Kidney (tissue), 14 donors: ENCODE results near the gene ME1. TPM values are rescaled to one million over a fixed set of nuclear protein-coding genes. Genes with fewer than 3 reads are reported as not detected.

Source experiments
- DNase-seq, 5 donors: peaks; one replicate each; pipeline ENCODE4 v3.0.0-alpha.2; 2013 to 2020
- FAIRE-seq: peaks from 2 replicates; lab custom pipeline; 2012; peaks lifted over from hg19 to GRCh38; lab: Jason Lieb, UNC
- H3K27ac ChIP-seq, 2 donors: one replicate each; pipeline ENCODE4 v1.7.0; 2013; ENCODE audit warnings: low read depth in 2 of 2, low read length in 2 of 2, inconsistent platforms in 1 of 2
- H3K27me3 ChIP-seq: one replicate; pipeline ENCODE4 v1.7.1; 2013; ENCODE audit warnings: low read length, inconsistent platforms; ENCODE audit not compliant: control insufficient read depth, insufficient read depth
- H3K36me3 ChIP-seq, 3 donors: one replicate each; pipeline versions ENCODE4 v1.7.0 to v1.7.1; 2013; ENCODE audit warnings: low read length in 3 of 3, control low read depth in 1 of 3, inconsistent platforms in 1 of 3; ENCODE audit not compliant: insufficient read depth in 3 of 3, control insufficient read depth in 2 of 3
- H3K4me1 ChIP-seq, 3 donors: one replicate each; pipeline versions ENCODE4 v1.7.0 to v1.7.1; 2013; ENCODE audit warnings: low read length in 3 of 3, inconsistent platforms in 1 of 3, low read depth in 1 of 3; ENCODE audit not compliant: control insufficient read depth in 2 of 3, insufficient read depth in 2 of 3
- H3K4me3 ChIP-seq, 3 donors: one replicate each; pipeline versions ENCODE4 v1.7.0 to v1.8.1; 2013; ENCODE audit warnings: low read length in 3 of 3, control low read depth in 1 of 3, inconsistent platforms in 1 of 3
- H3K9ac ChIP-seq, 3 donors: one replicate each; pipeline versions ENCODE4 v1.7.0 to v1.7.1; 2013; ENCODE audit warnings: low read length in 3 of 3, control low read depth in 1 of 3, inconsistent platforms in 1 of 3
- H3K9me3 ChIP-seq, 3 donors: one replicate each; pipeline versions ENCODE4 v1.7.0 to v1.7.1; 2013; ENCODE audit warnings: low read length in 3 of 3, control low read depth in 1 of 3, inconsistent platforms in 1 of 3; ENCODE audit not compliant: control insufficient read depth in 2 of 3, insufficient read depth in 1 of 3
- CTCF ChIP-seq: IDR thresholded peaks from 3 replicates; pipeline ENCODE4 v1.5.1; 2012; ENCODE audit warnings: mild to moderate bottlenecking, moderate library complexity, borderline replicate concordance; ENCODE audit not compliant: insufficient read depth; ENCODE audit errors: extremely low read depth
- intact Hi-C: fragments of 100-400 bp; cut with DNase I; formaldehyde crosslinking; loops from one replicate; pipeline ENCODE4 v1.11.1; 2022
- polyA plus RNA-seq: library from polyadenylated mRNA; stranded (reverse); fragments of 350-450 nt; fragmentation: Illumina TruSeq; extraction: RNeasy Lipid Tissue Mini Kit (QIAGEN cat#74804); gene quantifications from one replicate; pipeline ENCODE4 v1.2.3, GENCODE V29; 2014; ENCODE audit warnings: low read depth, low replicate concordance; ENCODE audit not compliant: insufficient read depth
- total RNA-seq: library from RNA; stranded (reverse); fragmentation: NEBNext Ultra II Directional; extraction: Animal tissue kit (Norgen Biotek cat#: 25700); gene quantifications from one replicate; pipeline ENCODE4 v1.2.1, GENCODE V29; 2021
- donor health status: control.
- donor health status: control.
- donor health status: control.
- donor health status: control.
- donor health status: control.
- donor health status: DM: yes; HTN: yes; CAD: no.
- donor health status: Normal renal cell carcinoma (clear cell type).

ME1 gene
- total and polyA plus RNA-seq, 2 donors from 2014 or later: 3.3 to 5.5 TPM

GRCh38 chr6:83476971-83477370, 46.1 kb upstream of the ME1 start:
- no peaks in the 10 kb centered on the region for H3K36me3 ChIP-seq
- H3K4me1 ChIP-seq: peaks cover 0 to 15% (median 0%) of the 10 kb centered on the region in 3 donors
- H3K9ac ChIP-seq: no peak overlapping the region
- H3K9me3 ChIP-seq: no peaks in the 10 kb centered on the region
- no peak overlapping the region for H3K4me3 ChIP-seq
- FAIRE-seq (no peak), DNase-seq (no peak)
- H3K27ac ChIP-seq: no peak overlapping the region
- no peaks in the 10 kb centered on the region for H3K27me3 ChIP-seq
- TF ChIP-seq CTCF: no peak
- intact Hi-C loops: no loop called here

- intact Hi-C loops: no loop called here
- H3K9me3 ChIP-seq: no peaks in the 10 kb centered on the region
- FAIRE-seq: no peak
Observed at GRCh38 chr6:83474309-83474708, 43.5 kb upstream of the ME1 start.

GRCh38 chr6:83472767-83473166, 41.9 kb upstream of the ME1 start:
- Histone ChIP-seq H3K27ac (no peak overlapping the region), H3K9me3 (no peaks in the 10 kb centered on the region), H3K4me3 (no peak overlapping the region), H3K4me1 (peaks cover 0 to 15% (median 0%) of the 10 kb centered on the region in 3 donors), H3K27me3 (no peaks in the 10 kb centered on the region), H3K9ac (no peak overlapping the region), H3K36me3 (no peaks in the 10 kb centered on the region)
- DNase-seq (no peak), FAIRE-seq (no peak)
- intact Hi-C loops: no loop called here
- no peak for TF ChIP-seq CTCF

More at GRCh38 chr6:83474309-83474708, 43.5 kb upstream of the ME1 start:
- no peaks in the 10 kb centered on the region for H3K27me3 ChIP-seq
- H3K4me3 ChIP-seq: no peak overlapping the region
- no peak overlapping the region for H3K9ac ChIP-seq
- no peak overlapping the region for H3K27ac ChIP-seq
- DNase-seq: peak in 1 of 5 donors; percentile 11
- no peak for TF ChIP-seq CTCF
- no peaks in the 10 kb centered on the region for H3K36me3 ChIP-seq
- H3K4me1 ChIP-seq: peaks cover 0 to 15% (median 0%) of the 10 kb centered on the region in 3 donors

DNA sequence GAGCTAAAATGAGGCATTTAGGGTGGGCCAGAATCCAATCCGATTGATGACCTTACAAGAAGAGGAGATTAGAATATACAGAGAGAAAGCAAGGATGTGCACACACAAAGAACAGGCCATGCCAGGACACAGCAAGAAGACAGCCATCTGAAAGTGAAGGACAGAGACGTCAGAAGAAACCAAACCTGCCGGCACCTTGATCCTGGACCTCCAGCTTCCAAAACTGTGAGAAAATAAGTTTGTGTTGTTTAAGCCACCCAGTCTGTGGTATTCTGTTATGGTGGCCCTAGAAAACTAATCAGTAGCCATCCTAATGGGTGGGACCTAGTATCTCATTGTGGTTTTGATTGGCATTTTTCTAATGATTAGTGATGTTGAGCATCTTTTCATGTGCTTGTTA, 39.7 kb upstream of the ME1 start:
- TF ChIP-seq CTCF: no peak

More for the DNA sequence above, 39.7 kb upstream of the ME1 start:
- Histone ChIP-seq H3K9me3 (no peaks in the 10 kb centered on the region), H3K4me1 (peaks cover 0 to 15% (median 0%) of the 10 kb centered on the region in 3 donors), H3K9ac (no peak overlapping the region), H3K27me3 (no peaks in the 10 kb centered on the region), H3K36me3 (no peaks in the 10 kb centered on the region), H3K4me3 (no peak overlapping the region), H3K27ac (no peak overlapping the region)
- DNase-seq (no peak), FAIRE-seq (no peak)
- intact Hi-C loops: no loop called here
